ENCODE results near the gene MRPL38.

Gene MRPL38

GRCh38 chr17:75920045-75920560 is 15.4 kb upstream of the MRPL38 start:
- no peak for TF ChIP-seq CTCF (IDR thresholded peaks at IDR 0.05; ENCODE audit: borderline replicate concordance, insufficient read depth, low read depth, low read length)
- H3K4me3 ChIP-seq (ENCODE audit: low read depth, low read length): no peak overlapping the region

- no peak for TF ChIP-seq CTCF (IDR thresholded peaks at IDR 0.05; ENCODE audit: borderline replicate concordance, insufficient read depth, low read depth, low read length)
- no peak overlapping the region for H3K4me3 ChIP-seq (ENCODE audit: low read depth, low read length)
Measured at GRCh38 chr17:75919611-75920010, 14.9 kb upstream of the MRPL38 start.

GRCh38 chr17:75917917-75918445 is 13.3 kb upstream of the MRPL38 start:
- no peak for TF ChIP-seq CTCF (IDR thresholded peaks at IDR 0.05; ENCODE audit: borderline replicate concordance, insufficient read depth, low read depth, low read length)
- no peak overlapping the region for H3K4me3 ChIP-seq (ENCODE audit: low read depth, low read length)

GRCh38 chr17:75917141-75917916 is 12.6 kb upstream of the MRPL38 start:
- TF ChIP-seq CTCF (IDR thresholded peaks at IDR 0.05; ENCODE audit: borderline replicate concordance, insufficient read depth, low read depth, low read length): no peak
- no peak overlapping the region for H3K4me3 ChIP-seq (ENCODE audit: low read depth, low read length)

GRCh38 chr17:75915268-75915667 is 10.6 kb upstream of the MRPL38 start:
- TF ChIP-seq CTCF (IDR thresholded peaks at IDR 0.05; ENCODE audit: borderline replicate concordance, insufficient read depth, low read depth, low read length): no peak
- no peak overlapping the region for H3K4me3 ChIP-seq (ENCODE audit: low read depth, low read length)

- no peak for TF ChIP-seq CTCF (IDR thresholded peaks at IDR 0.05; ENCODE audit: borderline replicate concordance, insufficient read depth, low read depth, low read length)
- no peak overlapping the region for H3K4me3 ChIP-seq (ENCODE audit: low read depth, low read length)
Measured at GRCh38 chr17:75914643-75915267, 10.1 kb upstream of the MRPL38 start.

Measured in GM12875 (cell line).